K562 (cell line): ENCODE measurements around the gene FBXO28. TPM values are rescaled to one million over a fixed set of nuclear protein-coding genes. Genes with fewer than 3 reads are reported as not detected.

Source experiments
- ARID2 ChIP-seq: fragments of 450-650 bp; IDR thresholded peaks from 2 replicates; pipeline ENCODE4 v1.6.1; 2017; ENCODE audit warnings: antibody characterized with exemption, mild to moderate bottlenecking
- CREM ChIP-seq: IDR thresholded peaks from 2 replicates; pipeline ENCODE4 v1.6.1; 2014; ENCODE audit warnings: antibody characterized with exemption, low read depth
- GATAD2B ChIP-seq: fragments of 450-650 bp; IDR thresholded peaks from 2 replicates; pipeline ENCODE4 v1.6.1; 2017; ENCODE audit warnings: mild to moderate bottlenecking, borderline replicate concordance
- L3MBTL2 ChIP-seq: fragments of 450-650 bp; IDR thresholded peaks from 2 replicates; pipeline ENCODE4 v1.6.1; 2016; ENCODE audit warnings: mild to moderate bottlenecking, moderate library complexity
- LEF1 ChIP-seq: fragments of 450-650 bp; IDR thresholded peaks from 2 replicates; pipeline ENCODE4 v1.6.1; 2016; ENCODE audit warnings: mild to moderate bottlenecking
- PML ChIP-seq: IDR thresholded peaks from 2 replicates; pipeline ENCODE4 v1.6.1; 2012; ENCODE audit warnings: low read length, inconsistent platforms
- PRPF4 ChIP-seq: fragments of 200-400 bp; formaldehyde crosslinking; IDR thresholded peaks from one replicate; pipeline ENCODE4 v1.6.1; 2017; ENCODE audit warnings: low read length, low read depth, mild to moderate bottlenecking; ENCODE audit not compliant: insufficient read depth, poor library complexity, severe bottlenecking
- PYGO2 ChIP-seq: fragments of 450-650 bp; IDR thresholded peaks from 2 replicates; pipeline ENCODE4 v1.6.1; 2016; ENCODE audit warnings: mild to moderate bottlenecking, missing genetic modification characterization, moderate library complexity, missing compliant biosample characterization
- RB1 ChIP-seq: fragments of 450-650 bp; IDR thresholded peaks from 2 replicates; pipeline ENCODE4 v1.6.1; 2017; ENCODE audit warnings: low read depth, mild to moderate bottlenecking
- RFX7 ChIP-seq: fragments of 250-450 bp; sonication (Bioruptor Pico); IDR thresholded peaks from 2 replicates; pipeline ENCODE4 v1.5.1; 2021; ENCODE audit warnings: mild to moderate bottlenecking
- SP1 ChIP-seq: sonication (generic); formaldehyde crosslinking; IDR thresholded peaks from 2 replicates; pipeline ENCODE4 v1.8.1; 2022; ENCODE audit warnings: mild to moderate bottlenecking, missing genetic modification reagents
- ZNF134 ChIP-seq: fragments of 250-450 bp; sonication (Bioruptor Pico); conservative IDR thresholded peaks from 2 replicates; pipeline ENCODE4 v1.4.0; 2020
- ZNF445 ChIP-seq: fragments of 250-450 bp; sonication (Bioruptor Pico); IDR thresholded peaks from 2 replicates; pipeline ENCODE4 v1.4.0; 2020; ENCODE audit warnings: low read depth, mild to moderate bottlenecking, moderate library complexity
- ZNF584 ChIP-seq: fragments of 200-800 bp; sonication (Bioruptor generic); IDR thresholded peaks from 2 replicates; pipeline ENCODE4 v1.6.1; 2016; ENCODE audit warnings: low read depth, mild to moderate bottlenecking, missing genetic modification characterization, missing compliant biosample characterization
- ZNF778 ChIP-seq: fragments of 450-650 bp; formaldehyde crosslinking; IDR thresholded peaks from 2 replicates; pipeline ENCODE4 v1.4.0; 2020; ENCODE audit warnings: mild to moderate bottlenecking, moderate library complexity
- polyA plus RNA-seq, 8 experiments: library from polyadenylated mRNA; depleted of rRNA in 4 of 8; stranded (reverse) in 5 of 8; unstranded in 3 of 8; fragments of >200 nt; fragmentation: Nextera tagmentation in 2 of 8; fragmentation: Illumina TruSeq in 1 of 8; extraction: Ambion mirVana in 2 of 8; extraction: Trizol in 1 of 8; gene quantifications; 2 replicates each; pipeline versions ENCODE4 v1.2.1 to v1.2.3, GENCODE V29; 2011 to 2014; ENCODE audit warnings: inconsistent platforms in 1 of 8, missing spikeins in 1 of 8
- total RNA-seq, 7 experiments: library from RNA; depleted of rRNA in 6 of 7; stranded (reverse); fragments of >200 nt in 6 of 7; fragmentation: Illumina TruSeq in 2 of 7; extraction: Trizol in 2 of 7; gene quantifications; 2 replicates each; pipeline versions ENCODE4 v1.2.1 to v1.2.3, GENCODE V29; 2011 to 2021; ENCODE audit warnings: low replicate concordance in 1 of 7
- TF ChIP-seq, protein P1 (sequence below): sonication (generic); formaldehyde crosslinking; IDR thresholded peaks from 2 replicates; pipeline ENCODE4 v1.8.1; 2023; ENCODE audit warnings: mild to moderate bottlenecking, missing genetic modification reagents
- TF ChIP-seq, protein P2 (sequence below): sonication (generic); formaldehyde crosslinking; IDR thresholded peaks from 2 replicates; pipeline ENCODE4 v1.8.1; 2023; ENCODE audit warnings: mild to moderate bottlenecking, missing genetic modification reagents
- TF ChIP-seq, protein P3 (sequence below): fragments of 250-450 bp; sonication (Bioruptor Pico); IDR thresholded peaks from 2 replicates; pipeline ENCODE4 v1.4.0; 2020; ENCODE audit warnings: mild to moderate bottlenecking

Gene FBXO28
- total and polyA plus RNA-seq, 9 of the 15 experiments (the other 6 are each of a cell fraction or from before 2014, with no cell fraction given), result 4.1 to 34.8 (median 25.3) TPM

DNA sequence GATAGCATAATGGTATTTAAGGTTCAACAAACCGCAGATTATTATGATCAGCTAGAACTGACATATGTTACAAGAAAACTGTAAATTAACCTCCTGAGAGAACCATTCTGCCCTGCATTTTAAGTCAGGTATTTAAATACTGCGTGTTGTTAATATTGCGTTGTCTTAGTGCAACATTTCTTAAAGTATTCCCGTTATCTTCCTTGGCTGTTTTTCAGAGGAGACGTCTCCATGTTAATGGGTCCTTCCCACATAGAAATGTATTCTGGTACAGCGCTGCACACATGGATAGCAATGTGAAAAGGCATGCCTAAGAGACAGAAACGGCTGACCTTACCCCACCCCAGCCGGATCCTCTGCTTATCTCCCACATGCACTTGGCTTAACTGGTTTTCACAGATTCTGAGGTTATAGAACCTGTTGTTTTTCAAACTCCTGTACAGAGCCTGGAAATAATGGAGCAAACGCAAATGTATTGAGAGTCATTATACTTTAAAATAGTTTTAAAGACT lies 46.3 kb downstream of the FBXO28 start (continued):
- TF ChIP-seq, protein P1, sequence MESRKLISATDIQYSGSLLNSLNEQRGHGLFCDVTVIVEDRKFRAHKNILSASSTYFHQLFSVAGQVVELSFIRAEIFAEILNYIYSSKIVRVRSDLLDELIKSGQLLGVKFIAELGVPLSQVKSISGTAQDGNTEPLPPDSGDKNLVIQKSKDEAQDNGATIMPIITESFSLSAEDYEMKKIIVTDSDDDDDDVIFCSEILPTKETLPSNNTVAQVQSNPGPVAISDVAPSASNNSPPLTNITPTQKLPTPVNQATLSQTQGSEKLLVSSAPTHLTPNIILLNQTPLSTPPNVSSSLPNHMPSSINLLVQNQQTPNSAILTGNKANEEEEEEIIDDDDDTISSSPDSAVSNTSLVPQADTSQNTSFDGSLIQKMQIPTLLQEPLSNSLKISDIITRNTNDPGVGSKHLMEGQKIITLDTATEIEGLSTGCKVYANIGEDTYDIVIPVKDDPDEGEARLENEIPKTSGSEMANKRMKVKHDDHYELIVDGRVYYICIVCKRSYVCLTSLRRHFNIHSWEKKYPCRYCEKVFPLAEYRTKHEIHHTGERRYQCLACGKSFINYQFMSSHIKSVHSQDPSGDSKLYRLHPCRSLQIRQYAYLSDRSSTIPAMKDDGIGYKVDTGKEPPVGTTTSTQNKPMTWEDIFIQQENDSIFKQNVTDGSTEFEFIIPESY (CRISPR knock-in tag), result peak; percentile 21; the same call in 1 of the 2 replicates
- peak; percentile 51; the same call in 1 of the 2 replicates for TF ChIP-seq SP1 (CRISPR knock-in tag)
- peak; percentile 99 for TF ChIP-seq LEF1
- no peak for TF ChIP-seq ARID2
- TF ChIP-seq ZNF445 (CRISPR knock-in tag), result peak; percentile 78; the same call in 1 of the 2 replicates
- TF ChIP-seq ZNF778 (CRISPR knock-in tag), result no peak
- TF ChIP-seq, protein P2, sequence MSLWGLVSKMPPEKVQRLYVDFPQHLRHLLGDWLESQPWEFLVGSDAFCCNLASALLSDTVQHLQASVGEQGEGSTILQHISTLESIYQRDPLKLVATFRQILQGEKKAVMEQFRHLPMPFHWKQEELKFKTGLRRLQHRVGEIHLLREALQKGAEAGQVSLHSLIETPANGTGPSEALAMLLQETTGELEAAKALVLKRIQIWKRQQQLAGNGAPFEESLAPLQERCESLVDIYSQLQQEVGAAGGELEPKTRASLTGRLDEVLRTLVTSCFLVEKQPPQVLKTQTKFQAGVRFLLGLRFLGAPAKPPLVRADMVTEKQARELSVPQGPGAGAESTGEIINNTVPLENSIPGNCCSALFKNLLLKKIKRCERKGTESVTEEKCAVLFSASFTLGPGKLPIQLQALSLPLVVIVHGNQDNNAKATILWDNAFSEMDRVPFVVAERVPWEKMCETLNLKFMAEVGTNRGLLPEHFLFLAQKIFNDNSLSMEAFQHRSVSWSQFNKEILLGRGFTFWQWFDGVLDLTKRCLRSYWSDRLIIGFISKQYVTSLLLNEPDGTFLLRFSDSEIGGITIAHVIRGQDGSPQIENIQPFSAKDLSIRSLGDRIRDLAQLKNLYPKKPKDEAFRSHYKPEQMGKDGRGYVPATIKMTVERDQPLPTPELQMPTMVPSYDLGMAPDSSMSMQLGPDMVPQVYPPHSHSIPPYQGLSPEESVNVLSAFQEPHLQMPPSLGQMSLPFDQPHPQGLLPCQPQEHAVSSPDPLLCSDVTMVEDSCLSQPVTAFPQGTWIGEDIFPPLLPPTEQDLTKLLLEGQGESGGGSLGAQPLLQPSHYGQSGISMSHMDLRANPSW (CRISPR knock-in tag), result peak; percentile 89; the same call in 1 of the 2 replicates
- peak; percentile 63 for TF ChIP-seq CREM
- 0 out of 2 replicates have a peak, but pooled peaks have one; percentile 65 for TF ChIP-seq PYGO2
- TF ChIP-seq ZNF134 (CRISPR knock-in tag), result no peak
- TF ChIP-seq RB1, result 0 out of 2 replicates have a peak, but pooled peaks have one; percentile 18
- TF ChIP-seq RFX7, result no peak
- 0 out of 2 replicates have a peak, but pooled peaks have one; percentile 53 for TF ChIP-seq ZNF584 (CRISPR knock-in tag)
- TF ChIP-seq L3MBTL2, result peak; percentile 73
- peak; percentile 98 for TF ChIP-seq PML
- TF ChIP-seq, protein P3, sequence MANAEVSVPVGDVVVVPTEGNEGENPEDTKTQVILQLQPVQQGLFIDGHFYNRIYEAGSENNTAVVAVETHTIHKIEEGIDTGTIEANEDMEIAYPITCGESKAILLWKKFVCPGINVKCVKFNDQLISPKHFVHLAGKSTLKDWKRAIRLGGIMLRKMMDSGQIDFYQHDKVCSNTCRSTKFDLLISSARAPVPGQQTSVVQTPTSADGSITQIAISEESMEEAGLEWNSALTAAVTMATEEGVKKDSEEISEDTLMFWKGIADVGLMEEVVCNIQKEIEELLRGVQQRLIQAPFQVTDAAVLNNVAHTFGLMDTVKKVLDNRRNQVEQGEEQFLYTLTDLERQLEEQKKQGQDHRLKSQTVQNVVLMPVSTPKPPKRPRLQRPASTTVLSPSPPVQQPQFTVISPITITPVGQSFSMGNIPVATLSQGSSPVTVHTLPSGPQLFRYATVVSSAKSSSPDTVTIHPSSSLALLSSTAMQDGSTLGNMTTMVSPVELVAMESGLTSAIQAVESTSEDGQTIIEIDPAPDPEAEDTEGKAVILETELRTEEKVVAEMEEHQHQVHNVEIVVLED, result no peak
- TF ChIP-seq GATAD2B, result peak; percentile 4; the same call in 1 of the 2 replicates
- TF ChIP-seq PRPF4, result no peak
